ENCODE measurements around the gene MRGPRX3.
"Not testable (repeated sequence)": the region's sequence is repeated elsewhere in the genome, so short reads cannot be mapped to it uniquely, and the experiment has no call there.

The MRGPRX3 gene

DNA sequence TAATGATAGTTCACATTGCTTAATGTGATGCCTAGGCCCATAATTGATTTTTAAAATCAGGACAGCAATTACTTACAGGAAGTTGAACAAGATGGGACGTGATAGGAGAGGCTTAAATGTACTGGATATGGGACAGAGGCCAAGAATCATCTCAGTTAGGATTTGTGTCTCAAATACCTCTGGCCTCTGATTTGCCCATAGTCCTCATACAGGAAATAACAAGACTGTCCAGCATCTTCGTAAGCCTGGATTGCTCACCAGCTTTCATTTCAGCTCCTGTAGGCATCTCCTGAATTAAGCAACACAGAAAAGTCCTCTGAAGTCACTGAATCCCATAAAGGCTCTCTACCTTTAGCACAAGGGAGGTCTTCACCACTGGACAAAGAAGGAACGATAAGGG, at the start of gene MRGPRX3:
Gene MRGPRX3 (plus strand): TSS at position 231 of the 400 bp plus-strand sequence. CDS start 4,632 bp downstream, outside the sequence.
- no peak for DNase-seq

GRCh38 chr11:18088366-18088765, 44.0 kb upstream of the MRGPRX3 start:
- DNase-seq, result no peak

DNA sequence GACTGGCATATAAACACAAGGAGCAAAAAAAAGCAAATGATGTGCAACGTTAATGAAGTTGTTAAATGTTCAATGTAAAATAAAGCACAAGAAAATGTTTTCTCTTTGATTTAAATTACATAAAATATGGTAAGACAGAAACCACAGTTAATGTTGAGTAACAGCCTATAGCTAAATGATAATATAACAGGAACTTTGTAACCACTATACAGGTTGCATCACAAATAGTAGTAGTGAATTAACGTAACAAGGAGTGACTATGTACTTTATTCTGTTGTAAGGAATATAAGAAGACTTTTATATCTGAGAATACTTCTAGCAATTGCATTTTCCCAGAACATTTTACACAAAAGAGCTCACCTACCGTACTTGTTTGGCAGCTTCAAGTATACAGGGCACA, 43.4 kb upstream of the MRGPRX3 start:
- DNase-seq, result no peak

GRCh38 chr11:18091731-18092130, 40.6 kb upstream of the MRGPRX3 start:
- DNase-seq, result no peak

DNA sequence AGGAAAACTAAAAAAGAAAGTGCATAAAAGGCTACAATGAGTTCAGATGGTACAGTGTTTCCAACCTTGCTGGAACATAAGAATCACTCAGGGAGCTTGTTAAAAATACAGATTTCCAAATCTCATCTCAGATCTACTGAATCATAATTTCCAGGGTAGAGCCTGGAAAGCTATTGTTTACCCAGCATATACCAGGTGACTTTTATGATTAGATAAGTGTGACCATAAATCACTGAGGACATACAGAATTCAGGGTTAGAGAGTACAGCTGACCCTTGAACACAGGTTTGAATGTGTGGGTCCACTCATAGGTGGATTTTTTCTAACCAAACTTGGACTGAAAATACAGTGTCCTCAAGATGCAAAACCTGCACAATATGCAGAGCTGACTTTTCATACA, 38.4 kb upstream of the MRGPRX3 start:
- no peak for DNase-seq

DNA sequence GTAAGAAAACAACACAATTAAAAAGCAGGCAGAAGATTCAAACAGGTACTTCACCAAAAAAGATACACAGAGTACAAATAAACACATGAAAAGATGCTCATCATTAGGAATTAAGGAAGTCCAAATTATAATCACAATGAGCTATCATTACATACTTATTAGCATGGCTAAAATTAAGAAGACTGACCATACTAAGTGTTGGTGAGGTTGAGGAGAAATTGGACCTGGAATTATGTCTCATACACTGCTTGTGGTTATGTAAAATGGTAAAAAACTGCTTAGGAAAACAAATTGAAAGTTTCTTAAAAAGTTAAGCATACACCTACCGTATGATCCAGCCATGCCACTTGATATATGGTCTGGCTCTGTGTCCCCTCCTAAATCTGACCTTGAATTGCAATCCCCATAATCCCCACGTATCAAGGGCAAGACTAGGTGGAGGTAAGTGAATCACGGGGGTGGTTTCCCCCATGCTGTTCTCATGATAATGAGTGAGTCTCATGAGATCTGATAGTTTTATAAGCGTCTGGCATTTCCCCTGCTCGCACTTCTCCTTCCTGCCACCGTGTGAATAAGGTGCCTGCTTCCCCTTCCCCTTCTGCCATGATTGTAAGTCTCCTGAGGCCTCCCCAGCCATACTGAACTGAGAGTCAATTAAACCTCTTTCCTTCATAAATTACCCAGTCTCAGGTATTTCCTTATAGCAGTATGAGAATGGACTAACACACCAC, 31.3 kb upstream of the MRGPRX3 start:
- no peak for DNase-seq

DNA sequence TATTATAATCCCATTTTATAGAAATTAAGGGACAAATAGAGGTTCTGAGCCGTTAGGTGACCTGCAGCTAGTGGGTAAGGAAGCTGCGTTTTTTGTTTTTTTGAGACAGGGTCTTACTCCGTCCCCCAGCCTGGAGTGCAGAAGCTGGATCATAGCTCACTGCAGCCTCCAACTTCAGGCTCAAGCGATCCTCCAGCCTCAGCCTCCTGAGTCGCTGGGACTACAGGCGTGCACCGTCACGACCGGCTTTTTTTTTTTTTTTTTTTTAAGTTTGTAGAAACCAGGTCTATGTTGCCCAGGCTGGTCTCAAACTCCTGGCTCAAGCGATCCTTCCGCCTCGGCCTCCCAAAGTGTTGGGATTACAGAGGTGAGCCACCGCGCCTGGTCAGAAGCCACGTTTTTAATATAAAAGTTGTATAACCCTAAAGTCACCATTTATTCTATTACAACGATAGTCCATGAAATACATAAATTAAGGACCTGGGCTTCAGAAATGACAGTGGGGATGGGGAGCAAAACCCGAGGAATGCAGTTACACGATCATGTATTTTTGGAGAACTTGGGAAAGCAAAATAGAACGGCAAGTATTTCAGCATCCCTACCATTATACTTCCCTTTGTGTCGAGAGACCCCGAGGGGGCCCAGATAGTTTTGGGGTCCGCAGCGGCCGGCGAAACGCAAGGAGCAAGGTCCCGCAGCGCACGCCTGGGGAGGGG, 27.1 kb upstream of the MRGPRX3 start:
- DNase-seq, result peak; percentile 17

- peak; percentile 73 for DNase-seq
These were observed 26.4 kb upstream of the MRGPRX3 start, which contains the start of gene SAAL1 for GRCh38 chr11:18105802-18106574. Gene SAAL1 (minus strand): TSS chr11:18106082. CDS start chr11:18106041, 41 bp downstream.

- DNase-seq, result no peak
These were observed 25.7 kb upstream of the MRGPRX3 start for GRCh38 chr11:18106688-18107087.

- DNase-seq, result no peak
These were observed 24.1 kb upstream of the MRGPRX3 start for GRCh38 chr11:18108254-18108653.

DNA sequence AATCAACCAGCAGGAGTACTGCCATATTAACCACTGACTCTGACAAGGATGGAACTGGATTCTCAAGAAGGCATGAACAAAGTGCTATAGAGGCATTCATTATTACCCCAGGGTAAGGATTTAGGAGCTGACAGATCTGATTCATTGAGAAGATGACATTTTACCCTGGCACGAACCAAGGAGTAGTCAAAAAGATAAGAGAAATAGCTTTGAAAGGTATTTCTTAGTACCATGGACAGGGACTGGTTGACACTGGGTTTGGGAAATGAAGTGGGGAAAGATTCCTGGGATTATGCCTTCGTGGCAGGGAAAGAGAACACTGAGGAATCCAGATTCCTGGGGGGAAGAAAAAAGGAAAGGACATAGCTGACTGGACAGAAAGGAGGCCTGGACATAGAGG, 21.4 kb upstream of the MRGPRX3 start:
- no peak for DNase-seq

- peak; percentile 63 for DNase-seq
These were observed 16.8 kb upstream of the MRGPRX3 start for GRCh38 chr11:18115360-18116127.

- DNase-seq, result not testable (repeated sequence)
These were observed 11.0 kb upstream of the MRGPRX3 start for GRCh38 chr11:18121331-18121828.

- not testable (repeated sequence) for DNase-seq
These were observed 1.3 kb upstream of the MRGPRX3 start for GRCh38 chr11:18131115-18131514.

GRCh38 chr11:18135308-18135707, 2.9 kb downstream of the MRGPRX3 start:
- no peak for DNase-seq

GRCh38 chr11:18137186-18137800, 4.9 kb downstream of the MRGPRX3 start:
- no peak for DNase-seq

DNA sequence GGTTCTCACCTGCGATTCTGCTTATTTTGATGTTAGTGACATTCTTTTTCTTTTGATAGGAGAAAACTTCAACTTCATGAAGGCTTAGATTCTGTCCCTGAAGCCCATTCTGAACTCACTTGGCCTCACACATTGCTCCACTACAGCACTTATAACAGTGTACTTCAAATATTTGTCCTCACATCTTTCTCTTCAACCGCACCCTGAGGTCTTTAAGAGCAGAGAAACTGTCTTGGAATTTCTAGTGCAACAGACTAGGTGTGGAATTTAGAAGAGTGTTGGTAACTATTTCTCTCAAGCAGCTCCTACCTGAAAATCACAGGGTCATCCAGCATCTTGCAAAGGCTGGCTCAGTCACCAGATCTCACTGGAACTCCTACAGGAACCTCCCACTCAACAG, 7.8 kb downstream of the MRGPRX3 start:
- DNase-seq, result no peak

- no peak for DNase-seq
These were observed 11.9 kb downstream of the MRGPRX3 start for GRCh38 chr11:18144243-18144642.

DNA sequence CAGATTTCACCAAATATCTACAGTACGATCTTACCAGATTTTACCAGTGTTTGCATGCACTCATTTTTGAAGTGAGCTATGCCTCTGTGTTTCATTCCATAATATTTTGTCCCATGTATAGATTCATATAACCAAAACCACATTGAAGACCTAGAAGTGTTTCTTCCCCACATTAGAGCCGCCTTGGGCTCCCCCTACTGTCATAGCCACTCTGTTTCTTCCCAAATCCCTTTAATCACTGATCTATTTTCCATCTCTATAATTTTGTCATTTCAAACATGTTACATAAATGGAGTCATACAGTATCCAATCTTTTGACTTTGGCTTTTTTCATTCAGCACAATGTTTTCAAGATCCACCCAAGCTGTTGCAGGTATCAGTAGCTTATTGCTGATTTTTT, 12.7 kb downstream of the MRGPRX3 start:
- DNase-seq, result no peak

DNA sequence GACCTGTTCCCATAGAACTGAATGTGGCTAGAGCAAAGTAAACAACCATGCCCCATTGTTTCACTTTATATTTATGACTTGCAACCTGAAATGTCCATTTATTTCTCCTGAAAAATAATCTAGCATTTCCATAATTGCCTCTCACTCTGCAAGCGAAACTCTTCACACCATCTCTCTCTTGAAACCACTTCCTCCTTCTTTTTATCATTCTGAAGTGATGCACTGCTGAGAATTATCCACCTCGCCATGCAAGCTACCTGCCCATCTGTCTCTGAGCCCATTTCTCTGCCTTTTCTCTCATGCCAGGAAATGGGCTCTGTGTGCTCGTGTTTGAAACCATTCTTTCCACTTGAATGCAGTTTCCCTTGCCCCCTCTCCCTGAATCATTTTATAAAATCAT, 13.5 kb downstream of the MRGPRX3 start:
- DNase-seq, result no peak

DNA sequence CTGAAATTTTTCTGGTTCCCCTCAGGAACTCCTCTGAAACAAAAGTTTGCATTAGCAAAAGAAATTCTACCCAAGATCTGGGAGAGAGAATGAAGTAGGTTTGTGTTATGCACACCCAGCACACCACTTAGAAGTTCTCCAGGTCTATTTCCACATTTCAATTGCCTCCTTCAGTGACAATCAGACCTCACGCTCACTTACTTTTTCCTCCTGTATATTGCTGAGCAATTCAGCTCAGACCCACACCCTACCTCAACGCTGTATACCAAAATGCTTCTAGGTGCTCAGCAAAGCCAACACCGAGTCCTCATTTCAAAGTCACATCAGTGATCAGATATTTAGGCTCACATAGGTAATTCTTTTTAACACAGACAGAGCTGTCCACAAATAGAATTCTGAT, 19.2 kb downstream of the MRGPRX3 start:
- no peak for DNase-seq

DNA sequence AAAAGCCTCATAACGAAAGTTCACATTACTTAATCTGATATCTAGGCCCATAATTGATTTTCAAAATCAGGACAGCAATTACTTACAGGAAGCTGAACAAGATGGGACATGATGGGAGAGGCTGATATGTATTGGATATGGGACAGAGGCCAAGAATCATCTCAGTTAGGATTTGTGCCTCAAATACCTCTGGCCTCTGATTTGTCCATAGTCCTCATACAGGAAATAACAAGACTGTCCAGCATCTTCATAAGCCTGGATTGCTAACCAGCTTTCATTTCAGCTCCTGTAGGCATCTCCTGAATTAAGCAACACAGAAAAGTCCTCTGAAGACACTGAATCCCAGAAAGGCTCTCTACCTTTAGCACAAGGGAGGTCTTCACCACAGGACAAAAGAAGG, 36.0 kb downstream of the MRGPRX3 start:
- DNase-seq, result no peak
